ENCODE results near the gene NF1.

DNA sequence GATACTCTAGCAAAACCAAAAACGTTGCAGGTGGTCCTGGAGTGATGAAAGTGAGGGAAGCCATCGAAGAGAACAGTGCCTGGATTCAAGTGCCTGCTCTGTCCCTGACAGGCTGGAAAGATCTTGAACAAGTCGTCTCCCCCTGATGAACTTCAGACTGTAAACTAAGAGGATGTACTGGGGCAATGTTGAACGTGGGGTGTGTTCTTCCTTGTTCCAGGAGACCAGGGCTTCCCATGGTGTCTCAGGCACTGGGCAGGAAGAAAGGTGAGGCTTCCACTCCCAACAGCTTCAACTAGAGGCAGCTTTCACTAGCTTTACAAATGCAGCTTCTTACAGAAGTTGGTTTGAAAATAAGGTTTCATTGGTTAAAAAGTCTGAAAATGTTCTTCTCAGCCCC is 21.4 kb upstream of the NF1 start:
- TF ChIP-seq, protein P1, sequence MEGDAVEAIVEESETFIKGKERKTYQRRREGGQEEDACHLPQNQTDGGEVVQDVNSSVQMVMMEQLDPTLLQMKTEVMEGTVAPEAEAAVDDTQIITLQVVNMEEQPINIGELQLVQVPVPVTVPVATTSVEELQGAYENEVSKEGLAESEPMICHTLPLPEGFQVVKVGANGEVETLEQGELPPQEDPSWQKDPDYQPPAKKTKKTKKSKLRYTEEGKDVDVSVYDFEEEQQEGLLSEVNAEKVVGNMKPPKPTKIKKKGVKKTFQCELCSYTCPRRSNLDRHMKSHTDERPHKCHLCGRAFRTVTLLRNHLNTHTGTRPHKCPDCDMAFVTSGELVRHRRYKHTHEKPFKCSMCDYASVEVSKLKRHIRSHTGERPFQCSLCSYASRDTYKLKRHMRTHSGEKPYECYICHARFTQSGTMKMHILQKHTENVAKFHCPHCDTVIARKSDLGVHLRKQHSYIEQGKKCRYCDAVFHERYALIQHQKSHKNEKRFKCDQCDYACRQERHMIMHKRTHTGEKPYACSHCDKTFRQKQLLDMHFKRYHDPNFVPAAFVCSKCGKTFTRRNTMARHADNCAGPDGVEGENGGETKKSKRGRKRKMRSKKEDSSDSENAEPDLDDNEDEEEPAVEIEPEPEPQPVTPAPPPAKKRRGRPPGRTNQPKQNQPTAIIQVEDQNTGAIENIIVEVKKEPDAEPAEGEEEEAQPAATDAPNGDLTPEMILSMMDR (IDR thresholded peaks at IDR 0.05): no peak
- TF ChIP-seq POLR2A (IDR thresholded peaks at IDR 0.05): no peak

Data from heart left ventricle (tissue), 13 donors.